Cardiac muscle cell (in vitro differentiated cells and primary cell): ENCODE results near the gene EMP2. TPM values are rescaled to one million over a fixed set of nuclear protein-coding genes. Genes with fewer than 3 reads are reported as not detected.
"Not testable (repeated sequence)": the region's sequence is repeated elsewhere in the genome, so short reads cannot be mapped to it uniquely, and the experiment has no call there.

ENCODE experiments used
- DNase-seq, 2 donors: peaks; one replicate each; pipeline versions ENCODE4 v3.0.0 to v3.0.0-alpha.2; 2010 to 2017; ENCODE audit warnings: low read depth in 1 of 2, low spot score in 1 of 2
- H3K27ac ChIP-seq: fragments of 200-600 bp; sonication (generic); 2 replicates; pipeline ENCODE4 v1.5.1; 2016
- H3K27me3 ChIP-seq: fragments of 200-600 bp; sonication (generic); 2 replicates; pipeline ENCODE4 v1.6.0; 2016; ENCODE audit warnings: control low read depth
- H3K36me3 ChIP-seq: fragments of 200-600 bp; sonication (generic); 2 replicates; pipeline ENCODE4 v1.5.1; 2016; ENCODE audit warnings: control low read depth
- H3K4me1 ChIP-seq: fragments of 200-600 bp; sonication (generic); 2 replicates; pipeline ENCODE4 v1.8.1; 2017; ENCODE audit warnings: low read depth, mild to moderate bottlenecking, mixed run types
- H3K4me3 ChIP-seq: fragments of 200-600 bp; sonication (generic); 2 replicates; pipeline ENCODE4 v1.5.1; 2016; ENCODE audit warnings: mild to moderate bottlenecking
- H3K9me3 ChIP-seq: fragments of 200-600 bp; sonication (generic); 2 replicates; pipeline ENCODE4 v1.5.1; 2017; ENCODE audit warnings: low read depth, mild to moderate bottlenecking, control low read depth
- CTCF ChIP-seq: IDR thresholded peaks from 2 replicates; pipeline ENCODE4 v1.5.1; 2012; ENCODE audit warnings: low read depth, mild to moderate bottlenecking, low read length
- polyA plus RNA-seq: library from polyadenylated mRNA; unstranded; fragments of >200 nt; fragmentation: Nextera tagmentation; extraction: Ambion mirVana; gene quantifications from 2 replicates; pipeline ENCODE4 v1.2.1, GENCODE V29; 2016
- total RNA-seq: library from RNA; depleted of rRNA; stranded (reverse); fragments of >200 nt; gene quantifications from 2 replicates; pipeline ENCODE4 v1.2.3, GENCODE V29; 2016

The EMP2 gene
- total and polyA plus RNA-seq, 2 experiments from 2014 or later, result 40.9 to 151 TPM

- Histone ChIP-seq H3K36me3 (no peaks in the 10 kb centered on the region), H3K27me3 (no peaks in the 10 kb centered on the region), H3K4me3 (no peak overlapping the region), H3K27ac (no peak overlapping the region), H3K4me1 (no peaks in the 10 kb centered on the region), H3K9me3 (no peaks in the 10 kb centered on the region)
- no peak for DNase-seq
- no peak for TF ChIP-seq CTCF
Measured at GRCh38 chr16:10565167-10565566, 15.2 kb downstream of the EMP2 start.

GRCh38 chr16:10564591-10564990 is 15.8 kb downstream of the EMP2 start:
- Histone ChIP-seq H3K4me1 (no peaks in the 10 kb centered on the region), H3K9me3 (no peaks in the 10 kb centered on the region), H3K36me3 (no peaks in the 10 kb centered on the region), H3K27me3 (no peaks in the 10 kb centered on the region), H3K4me3 (no peak overlapping the region), H3K27ac (no peak overlapping the region)
- no peak for TF ChIP-seq CTCF
- DNase-seq, result no peak

GRCh38 chr16:10562361-10562899 is 18.0 kb downstream of the EMP2 start:
- TF ChIP-seq CTCF, result no peak
- no peaks in the 10 kb centered on the region for H3K4me1 ChIP-seq
- H3K36me3 ChIP-seq, result no peaks in the 10 kb centered on the region
- H3K9me3 ChIP-seq, result no peaks in the 10 kb centered on the region
- no peak overlapping the region for H3K4me3 ChIP-seq
- no peaks in the 10 kb centered on the region for H3K27me3 ChIP-seq
- no peak for DNase-seq
- no peak overlapping the region for H3K27ac ChIP-seq

GRCh38 chr16:10561425-10561824 is 19.0 kb downstream of the EMP2 start:
- no peak overlapping the region for H3K4me3 ChIP-seq

GRCh38 chr16:10561001-10561400 is 19.4 kb downstream of the EMP2 start:
- H3K4me3 ChIP-seq, result no peak overlapping the region
- no peaks in the 10 kb centered on the region for H3K9me3 ChIP-seq
- TF ChIP-seq CTCF, result no peak
- no peak for DNase-seq
- no peaks in the 10 kb centered on the region for H3K36me3 ChIP-seq
- H3K27me3 ChIP-seq, result no peaks in the 10 kb centered on the region
- H3K4me1 ChIP-seq, result no peaks in the 10 kb centered on the region
- H3K27ac ChIP-seq, result no peak overlapping the region

More at GRCh38 chr16:10561425-10561824, 19.0 kb downstream of the EMP2 start:
- DNase-seq, result no peak
- H3K4me1 ChIP-seq, result no peaks in the 10 kb centered on the region
- no peak overlapping the region for H3K27ac ChIP-seq
- no peaks in the 10 kb centered on the region for H3K9me3 ChIP-seq
- TF ChIP-seq CTCF, result no peak
- H3K36me3 ChIP-seq, result no peaks in the 10 kb centered on the region
- no peaks in the 10 kb centered on the region for H3K27me3 ChIP-seq

- H3K4me1 ChIP-seq, DNase-seq, H3K27ac ChIP-seq, H3K9me3 ChIP-seq, H3K27me3 ChIP-seq, H3K36me3 ChIP-seq, H3K4me3 ChIP-seq: not testable (repeated sequence)
Measured at GRCh38 chr16:10559792-10560191, 20.6 kb downstream of the EMP2 start.
